PFSK-1 (cell line): ENCODE results near the gene GSTO2.

Experiments used
- POLR2AphosphoS5 ChIP-seq: IDR thresholded peaks from 2 replicates; pipeline ENCODE4 v1.6.1; 2012; ENCODE audit warnings: low read depth, mild to moderate bottlenecking, control low read depth, low read length, moderate library complexity
- REST ChIP-seq, 2 experiments: IDR thresholded peaks; 2 replicates each; pipeline versions ENCODE4 v1.6.1 to v1.8.0; 2011 to 2012; ENCODE audit warnings: low read depth in 2 of 2, low read length in 2 of 2, control low read depth in 1 of 2, inconsistent platforms in 1 of 2, mild to moderate bottlenecking in 1 of 2, moderate library complexity in 1 of 2; ENCODE audit not compliant: insufficient read depth in 1 of 2
- SIN3A ChIP-seq: IDR thresholded peaks from 2 replicates; pipeline ENCODE4 v1.6.1; 2012; ENCODE audit warnings: mild to moderate bottlenecking, low read length, moderate library complexity, borderline replicate concordance; ENCODE audit not compliant: insufficient read depth
- TAF1 ChIP-seq: IDR thresholded peaks from 2 replicates; pipeline ENCODE4 v1.6.1; 2012; ENCODE audit warnings: low read length, control low read depth, borderline replicate concordance; ENCODE audit not compliant: insufficient read depth

- TF ChIP-seq SIN3A = no peak
- no peak for TF ChIP-seq POLR2AphosphoS5
- TF ChIP-seq TAF1 = no peak
- TF ChIP-seq REST (IDR thresholded peaks at IDR 0.05; ENCODE audit: insufficient read depth in 1 of 2, low read depth in 2 of 2, low read length in 2 of 2) = no peak
Measured at GRCh38 chr10:104286939-104287338, 18.0 kb downstream of the GSTO2 start.
